H1 (cell line): ENCODE data around the gene DEFB113. TPM values are rescaled to one million over a fixed set of nuclear protein-coding genes. Genes with fewer than 3 reads are reported as not detected.

ENCODE experiments used
- CTCF ChIA-PET: fragments of 300-600 bp; sonication (Branson Sonifier 250); formaldehyde crosslinking; loops from one replicate; lab custom pipeline; 2021; ENCODE audit not compliant: partially characterized antibody; lab: Charles Lee
- POLR2A ChIA-PET: fragments of 300-600 bp; sonication (Branson Sonifier 250); formaldehyde crosslinking; loops from one replicate; lab custom pipeline; 2021; ENCODE audit warnings: inconsistent platforms; ENCODE audit not compliant: partially characterized antibody; lab: Charles Lee
- DNase-seq, 2 experiments: peaks; one replicate each; pipeline versions ENCODE4 v3.0.0 to v3.0.0-alpha.2; 2010 to 2022; ENCODE audit warnings: low spot score in 2 of 2, low read depth in 1 of 2, mixed read lengths in 1 of 2
- FAIRE-seq: peaks from 2 replicates; lab custom pipeline; 2011; peaks lifted over from hg19 to GRCh38; lab: Jason Lieb, UNC
- H2AFZ ChIP-seq: 2 replicates; pipeline ENCODE4 v1.8.1; 2012; ENCODE audit warnings: low read length, inconsistent platforms
- H2AK5ac ChIP-seq: 2 replicates; pipeline ENCODE4 v1.6.1; 2013; ENCODE audit warnings: low read depth, low read length
- H2BK120ac ChIP-seq: replicated peaks from 2 replicates; pipeline ENCODE3; 2013; ENCODE audit warnings: low read depth, low read length, inconsistent platforms
- H2BK12ac ChIP-seq: 2 replicates; pipeline ENCODE4 v1.6.1; 2013; ENCODE audit warnings: low read depth, low read length
- H2BK15ac ChIP-seq: 2 replicates; pipeline ENCODE4 v1.6.1; 2013; ENCODE audit warnings: low read length
- H2BK20ac ChIP-seq: 2 replicates; pipeline ENCODE4 v1.6.1; 2013; ENCODE audit warnings: low read length
- H2BK5ac ChIP-seq: 2 replicates; pipeline ENCODE4 v1.6.1; 2013; ENCODE audit warnings: low read depth, low read length
- H3K14ac ChIP-seq: 2 replicates; pipeline ENCODE4 v1.6.1; 2013; ENCODE audit warnings: inconsistent platforms; ENCODE audit not compliant: insufficient read length
- H3K18ac ChIP-seq: 2 replicates; pipeline ENCODE4 v1.6.1; 2013; ENCODE audit warnings: low read length; ENCODE audit errors: extremely low read depth
- H3K23ac ChIP-seq: 2 replicates; pipeline ENCODE4 v1.6.1; 2013; ENCODE audit warnings: inconsistent platforms; ENCODE audit not compliant: insufficient read length
- H3K23me2 ChIP-seq: 2 replicates; pipeline ENCODE4 v1.6.1; 2013; ENCODE audit warnings: low read depth, low read length
- H3K27ac ChIP-seq: 2 replicates; pipeline ENCODE4 v1.6.1; 2011; ENCODE audit warnings: low read depth, low read length, inconsistent platforms
- H3K27me3 ChIP-seq, 4 experiments: replicated peaks in 1 of 4; 1 replicate in 1 of 4; 2 replicates in 3 of 4; pipeline versions ENCODE4 v1.6.1 to v1.8.1; 2011 to 2013; ENCODE audit warnings: low read length in 3 of 4, mild to moderate bottlenecking in 3 of 4, inconsistent platforms in 2 of 4, mixed read lengths in 2 of 4, moderate library complexity in 1 of 4; ENCODE audit not compliant: control insufficient read depth in 3 of 4, insufficient read depth in 3 of 4; ENCODE audit errors: extremely low read depth in 1 of 4
- H3K36me3 ChIP-seq, 4 experiments: 2 replicates each; pipeline versions ENCODE4 v1.6.1 to v1.8.1; 2011 to 2013; ENCODE audit warnings: mild to moderate bottlenecking in 4 of 4, low read length in 3 of 4, moderate library complexity in 2 of 4, control low read depth in 1 of 4, inconsistent platforms in 1 of 4; ENCODE audit not compliant: insufficient read depth in 4 of 4, control insufficient read depth in 2 of 4
- H3K4ac ChIP-seq: replicated peaks from 2 replicates; pipeline ENCODE3; 2013; ENCODE audit warnings: low read length, low read depth, mixed read lengths, inconsistent platforms; ENCODE audit not compliant: insufficient read length
- H3K4me1 ChIP-seq, 4 experiments: replicated peaks in 1 of 4; 1 replicate in 1 of 4; 2 replicates in 3 of 4; pipeline versions ENCODE4 v1.6.1 to v1.8.1; 2011 to 2013; ENCODE audit warnings: low read length in 3 of 4, inconsistent platforms in 2 of 4, mixed read lengths in 1 of 4; ENCODE audit not compliant: insufficient read depth in 4 of 4, control insufficient read depth in 3 of 4
- H3K4me2 ChIP-seq, 2 experiments: 2 replicates each; pipeline versions ENCODE4 v1.6.1 to v1.8.1; 2011 to 2013; ENCODE audit warnings: low read depth in 2 of 2, low read length in 2 of 2, control low read depth in 1 of 2, inconsistent platforms in 1 of 2, mild to moderate bottlenecking in 1 of 2; ENCODE audit not compliant: insufficient read depth in 1 of 2
- H3K4me3 ChIP-seq, 4 experiments: fragments of 200-600, 300-600 bp in 1 of 4; sonication (generic), shearing (Covaris generic), sonication (Bioruptor Twin) in 1 of 4; 2 replicates each; pipeline versions ENCODE4 v1.5.1 to v1.8.1; 2011 to 2016; ENCODE audit warnings: low read length in 4 of 4, low read depth in 3 of 4, control low read depth in 2 of 4, inconsistent platforms in 2 of 4, mild to moderate bottlenecking in 2 of 4, mixed read lengths in 1 of 4, moderate library complexity in 1 of 4; ENCODE audit not compliant: insufficient read depth in 2 of 4; ENCODE audit errors: extremely low read depth in 1 of 4
- H3K56ac ChIP-seq: replicated peaks from 2 replicates; pipeline ENCODE3; 2013; ENCODE audit warnings: low read depth, mild to moderate bottlenecking, mixed read lengths, low read length, inconsistent platforms; ENCODE audit not compliant: insufficient read length
- H3K79me1 ChIP-seq: 2 replicates; pipeline ENCODE4 v1.6.1; 2013; ENCODE audit warnings: low read depth, low read length, control low read depth
- H3K79me2 ChIP-seq, 2 experiments: 2 replicates each; pipeline versions ENCODE4 v1.6.1 to v1.8.1; 2012 to 2013; ENCODE audit warnings: low read length in 2 of 2, mild to moderate bottlenecking in 2 of 2, inconsistent platforms in 1 of 2; ENCODE audit not compliant: insufficient read depth in 2 of 2, control insufficient read depth in 1 of 2
- H3K9ac ChIP-seq, 4 experiments: replicated peaks in 1 of 4; 1 replicate in 1 of 4; 2 replicates in 3 of 4; pipeline versions ENCODE4 v1.6.1 to v1.8.1; 2011 to 2013; ENCODE audit warnings: low read depth in 3 of 4, low read length in 3 of 4, control low read depth in 2 of 4, mild to moderate bottlenecking in 2 of 4, moderate library complexity in 2 of 4, inconsistent platforms in 1 of 4; ENCODE audit errors: extremely low read depth in 1 of 4
- H3K9me3 ChIP-seq, 2 experiments: 2 replicates each; pipeline versions ENCODE4 v1.6.1 to v1.8.1; 2012 to 2013; ENCODE audit warnings: mild to moderate bottlenecking in 2 of 2, moderate library complexity in 2 of 2, control low read depth in 1 of 2, inconsistent platforms in 1 of 2, low read depth in 1 of 2, low read length in 1 of 2, mixed read lengths in 1 of 2; ENCODE audit not compliant: insufficient read depth in 2 of 2
- H4K20me1 ChIP-seq, 2 experiments: replicated peaks in 1 of 2; 2 replicates each; pipeline versions ENCODE3 to v1.8.1; 2011 to 2013; ENCODE audit warnings: inconsistent platforms in 2 of 2, low read length in 2 of 2, mild to moderate bottlenecking in 1 of 2; ENCODE audit not compliant: insufficient read depth in 2 of 2, control insufficient read depth in 1 of 2
- H4K5ac ChIP-seq: 2 replicates; pipeline ENCODE4 v1.6.1; 2013; ENCODE audit warnings: low read length, low read depth, mixed read lengths, inconsistent platforms; ENCODE audit not compliant: insufficient read length
- H4K8ac ChIP-seq: 2 replicates; pipeline ENCODE4 v1.8.0; 2013; ENCODE audit warnings: mild to moderate bottlenecking, moderate library complexity, low read length, inconsistent platforms; ENCODE audit not compliant: insufficient read depth; ENCODE audit errors: extremely low read depth
- H4K91ac ChIP-seq: replicated peaks from 2 replicates; pipeline ENCODE3; 2013; ENCODE audit warnings: low read length, mixed read lengths, inconsistent platforms; ENCODE audit not compliant: insufficient read length
- SIX5 ChIP-seq: IDR thresholded peaks from 2 replicates; pipeline ENCODE4 v1.6.1; 2011; ENCODE audit warnings: mild to moderate bottlenecking, low read depth, low read length
- SUZ12 ChIP-seq: fragments of 200-600 bp; sonication (generic); IDR thresholded peaks from 2 replicates; pipeline ENCODE4 v1.6.1; 2012; ENCODE audit warnings: mild to moderate bottlenecking, inconsistent platforms, low read length, moderate library complexity, mixed read lengths
- polyA plus RNA-seq, 7 experiments: library from polyadenylated mRNA; depleted of rRNA in 3 of 7; stranded (reverse) in 5 of 7; unstranded in 2 of 7; fragments of >200 nt in 5 of 7; fragments of 200-250 nt in 2 of 7; gene quantifications; 1 replicate in 5 of 7; 2 replicates in 1 of 7; 4 replicates in 1 of 7; pipeline versions ENCODE4 v1.2.1 to v1.2.3, GENCODE V29; 2011 to 2013; ENCODE audit warnings: missing spikeins in 2 of 7, mixed read lengths in 2 of 7
- total RNA-seq: library from RNA; stranded (reverse); fragmentation: NEBNext Ultra II Directional; extraction: Animal tissue kit (Norgen Biotek cat#: 25700); gene quantifications from 2 replicates; pipeline ENCODE4 v1.2.1, GENCODE V29; 2021

DEFB113 gene
- total and polyA plus RNA-seq, 2 of the 8 experiments (the other 6 are each of a cell fraction or from before 2014, with no cell fraction given) = not detected

DNA sequence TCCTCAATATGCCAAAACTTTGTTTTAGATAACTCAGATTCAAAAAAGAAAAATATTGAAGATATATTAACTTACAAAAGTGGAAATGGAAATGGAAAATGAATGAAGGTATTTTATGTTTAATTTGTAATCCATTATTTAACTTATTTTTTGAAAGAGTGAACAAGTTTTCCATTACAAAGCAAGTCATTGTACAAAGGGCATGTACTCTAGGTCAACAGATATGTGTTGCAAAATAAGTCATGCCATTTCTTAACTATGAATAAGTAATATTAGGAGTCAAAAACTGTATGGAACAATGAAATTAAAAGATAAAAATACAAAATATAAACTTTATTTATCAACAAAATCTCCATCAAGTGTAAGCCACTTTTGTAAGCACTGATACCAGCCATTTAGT lies 25.9 kb upstream of the DEFB113 start:
- Histone ChIP-seq H3K79me1 (no peaks in the 10 kb centered on the region), H3K9ac (no peak overlapping the region), H4K20me1 (no peaks in the 10 kb centered on the region), H3K4me2 (no peak overlapping the region)
- TF ChIP-seq SUZ12 (no peak), SIX5 (no peak)
- TF ChIP-seq, all 59 proteins: peak for 0
- Histone ChIP-seq H3K36me3 (no peaks in the 10 kb centered on the region), H3K56ac (no peak overlapping the region), H3K4me1 (no peaks in the 10 kb centered on the region), H3K23ac (no peak overlapping the region), H2BK120ac (no peak overlapping the region), H3K79me2 (no peaks in the 10 kb centered on the region), H2BK20ac (no peak overlapping the region), H4K8ac (no peak overlapping the region), H3K4me3 (no peak overlapping the region), H3K23me2 (no peaks in the 10 kb centered on the region), H4K91ac (no peak overlapping the region), H2BK5ac (no peak overlapping the region), H2BK15ac (no peak overlapping the region), H3K9me3 (no peaks in the 10 kb centered on the region), H3K14ac (no peak overlapping the region), H3K27ac (no peak overlapping the region), H3K18ac (no peak overlapping the region), H2AFZ (no peak overlapping the region), H2AK5ac (no peak overlapping the region), H4K5ac (no peak overlapping the region), H2BK12ac (no peak overlapping the region), H3K27me3 (no peaks in the 10 kb centered on the region), H3K4ac (no peak overlapping the region)
- CTCF ChIA-PET = no interaction called here
- FAIRE-seq (no peak), DNase-seq (no peak)
- POLR2A ChIA-PET = no interaction called here
